ENCODE data around the gene SBK1. TPM values are rescaled to one million over a fixed set of nuclear protein-coding genes. Genes with fewer than 3 reads are reported as not detected.

Gene SBK1
- total RNA-seq, 1 experiment from 2014 or later = 4.4 TPM

- no peaks in the 10 kb centered on the region for H3K36me3 Mint-ChIP-seq (ENCODE audit: insufficient read depth, unreplicated experiment)
- no peak for DNase-seq
- no TSS peak for BruUV-seq (replicated peaks)
- peaks cover 18% of the 10 kb centered on the region for H3K27me3 Mint-ChIP-seq (ENCODE audit: unreplicated experiment)
- no peak for TF ChIP-seq CTCF (IDR thresholded peaks at IDR 0.05; ENCODE audit: unreplicated experiment)
- no peaks in the 10 kb centered on the region for H3K9me3 Mint-ChIP-seq (ENCODE audit: low read depth, unreplicated experiment)
- H3K4me3 Mint-ChIP-seq (ENCODE audit: low read depth, unreplicated experiment) = no peak overlapping the region
- no peaks in the 10 kb centered on the region for H3K4me1 Mint-ChIP-seq (ENCODE audit: low read depth, unreplicated experiment)
- CTCF ChIA-PET = interaction anchor here (0.7 kb wide), 1 partner anchor 132 kb away, joined by 3 read pairs; no protein-coding TSS in a partner anchor
- H3K27ac Mint-ChIP-seq (ENCODE audit: unreplicated experiment) = no peak overlapping the region
- intact Hi-C loops (cut with micrococcal nuclease; ENCODE audit: unreplicated experiment) = no loop called here
Measured at GRCh38 chr16:28310796-28311195, 18.5 kb downstream of the SBK1 start.

GRCh38 chr16:28311413-28311812, 19.1 kb downstream of the SBK1 start:
- intact Hi-C loops (cut with micrococcal nuclease; ENCODE audit: unreplicated experiment) = no loop called here
- Mint-ChIP-seq H3K4me1 (ENCODE audit: low read depth, unreplicated experiment) (no peaks in the 10 kb centered on the region), H3K9me3 (ENCODE audit: low read depth, unreplicated experiment) (no peaks in the 10 kb centered on the region), H3K4me3 (ENCODE audit: low read depth, unreplicated experiment) (no peak overlapping the region), H3K36me3 (ENCODE audit: insufficient read depth, unreplicated experiment) (no peaks in the 10 kb centered on the region), H3K27me3 (ENCODE audit: unreplicated experiment) (peaks cover 18% of the 10 kb centered on the region), H3K27ac (ENCODE audit: unreplicated experiment) (no peak overlapping the region)
- DNase-seq = no peak
- no TSS peak for BruUV-seq (replicated peaks)
- CTCF ChIA-PET = no interaction called here
- no peak for TF ChIP-seq CTCF (IDR thresholded peaks at IDR 0.05; ENCODE audit: unreplicated experiment)

DNA sequence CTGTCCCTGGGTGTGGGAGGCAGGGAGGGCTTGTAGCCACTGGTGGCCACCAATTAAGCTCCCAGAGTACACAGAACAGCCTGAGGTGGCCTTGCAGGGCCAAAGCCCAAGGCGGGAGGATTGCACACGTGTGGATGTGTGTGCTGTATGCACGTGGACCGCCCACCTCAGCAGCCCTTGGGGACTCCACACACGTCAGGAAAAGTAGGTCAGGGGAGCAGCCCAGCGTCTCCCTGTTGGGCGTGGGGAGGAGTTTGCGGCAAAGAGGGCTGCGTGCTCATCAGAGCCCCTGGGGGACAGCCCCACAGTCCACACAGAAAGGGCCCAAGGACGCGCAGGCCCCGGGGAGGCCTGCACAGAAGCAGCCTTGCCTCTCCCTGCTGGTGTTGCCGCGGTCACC, 19.6 kb downstream of the SBK1 start:
- BruUV-seq (replicated peaks) = no TSS peak
- no peak for DNase-seq
- TF ChIP-seq CTCF (IDR thresholded peaks at IDR 0.05; ENCODE audit: unreplicated experiment) = no peak
- H3K9me3 Mint-ChIP-seq (ENCODE audit: low read depth, unreplicated experiment) = no peaks in the 10 kb centered on the region
- H3K27ac Mint-ChIP-seq (ENCODE audit: unreplicated experiment) = no peak overlapping the region
- H3K27me3 Mint-ChIP-seq (ENCODE audit: unreplicated experiment) = peaks cover 18% of the 10 kb centered on the region
- H3K36me3 Mint-ChIP-seq (ENCODE audit: insufficient read depth, unreplicated experiment) = peaks cover 3% of the 10 kb centered on the region
- CTCF ChIA-PET = no interaction called here
- no peaks in the 10 kb centered on the region for H3K4me1 Mint-ChIP-seq (ENCODE audit: low read depth, unreplicated experiment)
- intact Hi-C loops (cut with micrococcal nuclease; ENCODE audit: unreplicated experiment) = no loop called here
- no peak overlapping the region for H3K4me3 Mint-ChIP-seq (ENCODE audit: low read depth, unreplicated experiment)

- CTCF ChIA-PET = no interaction called here
- intact Hi-C loops (cut with micrococcal nuclease; ENCODE audit: unreplicated experiment) = no loop called here
- DNase-seq = no peak
- TF ChIP-seq CTCF (IDR thresholded peaks at IDR 0.05; ENCODE audit: unreplicated experiment) = no peak
- H3K27ac Mint-ChIP-seq (ENCODE audit: unreplicated experiment) = no peak overlapping the region
- no peaks in the 10 kb centered on the region for H3K9me3 Mint-ChIP-seq (ENCODE audit: low read depth, unreplicated experiment)
- H3K4me1 Mint-ChIP-seq (ENCODE audit: low read depth, unreplicated experiment) = no peaks in the 10 kb centered on the region
- no TSS peak for BruUV-seq (replicated peaks)
- peaks cover 18% of the 10 kb centered on the region for H3K27me3 Mint-ChIP-seq (ENCODE audit: unreplicated experiment)
- no peak overlapping the region for H3K4me3 Mint-ChIP-seq (ENCODE audit: low read depth, unreplicated experiment)
- peaks cover 5% of the 10 kb centered on the region for H3K36me3 Mint-ChIP-seq (ENCODE audit: insufficient read depth, unreplicated experiment)
Measured at GRCh38 chr16:28312327-28312726, 20.0 kb downstream of the SBK1 start.
